B cell (primary cell): ENCODE data around the gene PBX1. TPM values are rescaled to one million over a fixed set of nuclear protein-coding genes. Genes with fewer than 3 reads are reported as not detected.

ENCODE experiments used
- ATAC-seq: fragments of 200-7000 bp; cut with Tn5 transposase; one replicate; pipeline ENCODE4 v1.10.0; 2021; ENCODE audit warnings: low read depth, mild to moderate bottlenecking, moderate number of reproducible peaks, moderate library complexity
- CTCF ChIA-PET: fragments of 350-600 bp; sonication (Branson Sonifier 250); formaldehyde crosslinking; loops from one replicate; lab custom pipeline; 2021; ENCODE audit warnings: antibody characterized with exemption, inconsistent platforms; lab: Charles Lee
- POLR2A ChIA-PET: fragments of 350-600 bp; sonication (Branson Sonifier 250); formaldehyde crosslinking; loops from one replicate; lab custom pipeline; 2021; ENCODE audit warnings: antibody characterized with exemption; lab: Charles Lee
- DNase-seq: peaks from one replicate; pipeline ENCODE4 v3.0.0; 2013
- H2AFZ ChIP-seq: 2 replicates; pipeline ENCODE4 v1.6.1; 2012; ENCODE audit warnings: mild to moderate bottlenecking, low read depth, low read length; ENCODE audit not compliant: insufficient read depth, poor library complexity, severe bottlenecking
- H3K27ac ChIP-seq, 2 donors: 1 replicate in 1 of 2; 2 replicates in 1 of 2; pipeline ENCODE4 v1.5.1; 2012 to 2013; ENCODE audit warnings: low read length in 2 of 2, mild to moderate bottlenecking in 2 of 2, moderate library complexity in 1 of 2
- H3K27me3 ChIP-seq, 4 experiments: fragments of 200-600 bp in 1 of 4; sonication (generic) in 1 of 4; replicated peaks in 1 of 4; 1 replicate in 2 of 4; 2 replicates in 2 of 4; pipeline versions ENCODE4 v1.6.1 to v1.7.0; 2013 to 2016; ENCODE audit warnings: low read length in 3 of 4, mild to moderate bottlenecking in 2 of 4, mixed read lengths in 1 of 4, moderate library complexity in 1 of 4; ENCODE audit not compliant: insufficient read depth in 4 of 4, control insufficient read depth in 3 of 4; ENCODE audit errors: control extremely low read depth in 1 of 4
- H3K36me3 ChIP-seq, 2 experiments: replicated peaks in 1 of 2; 1 replicate in 1 of 2; 2 replicates in 1 of 2; pipeline versions ENCODE4 v1.6.1 to v1.7.1; 2013; ENCODE audit warnings: low read length in 1 of 2; ENCODE audit not compliant: insufficient read depth in 2 of 2, control insufficient read depth in 1 of 2; ENCODE audit errors: control extremely low read depth in 1 of 2, extremely low read depth in 1 of 2
- H3K4me1 ChIP-seq, 2 donors: fragments of 200-600 bp in 1 of 2; sonication (generic) in 1 of 2; 1 replicate in 1 of 2; 2 replicates in 1 of 2; pipeline versions ENCODE4 v1.5.1 to v1.6.1; 2013 to 2017; ENCODE audit warnings: low read length in 2 of 2; ENCODE audit not compliant: control insufficient read depth in 2 of 2, insufficient read depth in 2 of 2
- H3K4me2 ChIP-seq: replicated peaks from 2 replicates; pipeline ENCODE3; 2012; ENCODE audit warnings: mild to moderate bottlenecking, low read depth, low read length; ENCODE audit not compliant: poor library complexity, severe bottlenecking
- H3K4me3 ChIP-seq, 5 experiments: fragments of 200-600 bp in 1 of 5; sonication (generic) in 1 of 5; 1 replicate in 3 of 5; 2 replicates in 2 of 5; pipeline versions ENCODE4 v1.5.1 to v1.7.0; 2011 to 2016; ENCODE audit warnings: low read length in 4 of 5, mild to moderate bottlenecking in 4 of 5, low read depth in 2 of 5, control low read depth in 1 of 5, moderate library complexity in 1 of 5; ENCODE audit not compliant: insufficient read depth in 1 of 5; ENCODE audit errors: control extremely low read depth in 1 of 5, extremely low read depth in 1 of 5
- H3K79me2 ChIP-seq: fragments of 200-600 bp; sonication (generic); one replicate; pipeline ENCODE4 v1.6.0; 2016; ENCODE audit warnings: low read length; ENCODE audit not compliant: control insufficient read depth, insufficient read depth
- H3K9ac ChIP-seq: fragments of 200-600 bp; sonication (generic); 2 replicates; pipeline ENCODE4 v1.6.1; 2017; ENCODE audit warnings: mild to moderate bottlenecking, low read length, moderate library complexity
- H3K9me3 ChIP-seq, 3 donors: one replicate each; pipeline versions ENCODE4 v1.6.1 to v1.7.1; 2013; ENCODE audit warnings: low read length in 2 of 3; ENCODE audit not compliant: control insufficient read depth in 2 of 3, insufficient read depth in 1 of 3; ENCODE audit errors: control extremely low read depth in 1 of 3
- H4K20me1 ChIP-seq: 2 replicates; pipeline ENCODE4 v1.6.0; 2012; ENCODE audit warnings: mild to moderate bottlenecking, low read length; ENCODE audit not compliant: insufficient read depth, control insufficient read depth, poor library complexity, severe bottlenecking
- H3K27ac Mint-ChIP-seq: one replicate; pipeline ENCODE4 v1.8.0; 2021; ENCODE audit warnings: mixed read lengths
- H3K27me3 Mint-ChIP-seq: one replicate; pipeline ENCODE4 v1.8.0; 2021; ENCODE audit warnings: mixed read lengths
- H3K4me1 Mint-ChIP-seq: one replicate; pipeline ENCODE4 v1.8.0; 2021; ENCODE audit warnings: mixed read lengths
- H3K4me3 Mint-ChIP-seq: one replicate; pipeline ENCODE4 v1.8.0; 2021; ENCODE audit warnings: mixed read lengths
- H3K9me3 Mint-ChIP-seq: one replicate; pipeline ENCODE4 v1.8.0; 2022; ENCODE audit warnings: mixed read lengths; ENCODE audit not compliant: insufficient read depth
- EZH2 ChIP-seq: IDR thresholded peaks from 2 replicates; pipeline ENCODE4 v1.6.1; 2012; ENCODE audit warnings: borderline replicate concordance, low read depth, mild to moderate bottlenecking, moderate library complexity, low read length; ENCODE audit not compliant: insufficient read depth, poor library complexity, severe bottlenecking
- WGBS: methylation state at CpG from one replicate; pipeline ENCODE4 v1.1.5; 2013; ENCODE audit warnings: missing lambda C conversion rate; ENCODE audit not compliant: insufficient coverage; 5-methylcytosine and 5-hydroxymethylcytosine counted together
- intact Hi-C: fragments of 100-400 bp; cut with micrococcal nuclease; formaldehyde crosslinking; loops from one replicate; pipeline ENCODE4 v1.10.0; 2022
- polyA plus RNA-seq: library from polyadenylated mRNA; depleted of rRNA; stranded (reverse); fragments of >200 nt; gene quantifications from 2 replicates; pipeline ENCODE4 v1.2.3, GENCODE V29; 2012
- total RNA-seq, 2 donors: library from RNA; stranded (reverse); fragments of 120-200 nt in 1 of 2; gene quantifications; 1 replicate in 1 of 2; 2 replicates in 1 of 2; pipeline versions ENCODE4 v1.2.3 to v1.2.4, GENCODE V29; 2013 to 2022
- TF ChIP-seq, protein P1 (sequence below): fragments of 200-600 bp; IDR thresholded peaks from one replicate; pipeline ENCODE4 v1.8.0; 2022; ENCODE audit warnings: antibody characterized with exemption, mild to moderate bottlenecking

The PBX1 gene
- total and polyA plus RNA-seq, 2 donors (not counting 1 experiment from before 2014, with no cell fraction given): 0.32 TPM; not detected in 1

DNA sequence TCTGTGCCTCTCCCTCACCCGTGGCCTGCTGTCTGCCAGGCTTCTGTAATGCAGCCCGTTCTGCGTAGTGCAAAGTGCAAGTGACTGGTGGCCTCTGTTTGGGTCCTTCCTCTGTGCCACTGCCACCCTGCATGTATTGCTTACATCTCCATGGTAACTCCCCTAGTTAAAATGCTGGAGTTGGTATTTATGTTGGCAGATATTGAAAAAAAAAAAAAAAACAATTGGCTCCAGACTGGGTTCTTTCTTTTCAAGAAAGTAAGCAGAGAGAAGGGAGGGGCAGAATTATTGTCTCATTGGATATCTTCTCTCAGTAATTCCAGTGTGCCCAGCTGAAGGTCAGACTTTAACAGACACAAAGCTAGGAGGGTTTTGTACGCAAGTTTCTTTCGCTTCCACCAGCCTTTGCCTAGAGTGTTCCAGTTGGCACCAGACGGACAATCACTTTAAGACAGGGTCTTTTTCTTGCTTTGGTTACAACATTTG lies 242.3 kb downstream of the PBX1 start:
- H3K4me3 ChIP-seq: no peak overlapping the region
- no peak overlapping the region for H2AFZ ChIP-seq
- CTCF ChIA-PET: interaction anchor here (2.3 kb wide), 1 partner anchor 14 kb away, joined by 9 read pairs; no protein-coding TSS in a partner anchor
- ATAC-seq: no peak
- H3K27ac Mint-ChIP-seq: no peak overlapping the region
- H3K4me1 Mint-ChIP-seq: no peaks in the 10 kb centered on the region
- no peaks in the 10 kb centered on the region for H4K20me1 ChIP-seq
- POLR2A ChIA-PET: no interaction called here
- H3K4me2 ChIP-seq: no peak overlapping the region
- H3K79me2 ChIP-seq: no peaks in the 10 kb centered on the region
- no peak for DNase-seq
- no peak overlapping the region for H3K4me3 Mint-ChIP-seq
- no peak overlapping the region for H3K27ac ChIP-seq
- H3K9me3 ChIP-seq: no peaks in the 10 kb centered on the region
- no peaks in the 10 kb centered on the region for H3K9me3 Mint-ChIP-seq
- H3K4me1 ChIP-seq: no peaks in the 10 kb centered on the region
- H3K27me3 ChIP-seq: peaks cover 0 to 5% (median 2%) of the 10 kb centered on the region in 4 experiments
- intact Hi-C loops: no loop called here
- no peak overlapping the region for H3K9ac ChIP-seq
- H3K36me3 ChIP-seq: no peaks in the 10 kb centered on the region
- WGBS: 90% methylated on average over 4 of the region's 6 CpGs
- TF ChIP-seq, protein P1, sequence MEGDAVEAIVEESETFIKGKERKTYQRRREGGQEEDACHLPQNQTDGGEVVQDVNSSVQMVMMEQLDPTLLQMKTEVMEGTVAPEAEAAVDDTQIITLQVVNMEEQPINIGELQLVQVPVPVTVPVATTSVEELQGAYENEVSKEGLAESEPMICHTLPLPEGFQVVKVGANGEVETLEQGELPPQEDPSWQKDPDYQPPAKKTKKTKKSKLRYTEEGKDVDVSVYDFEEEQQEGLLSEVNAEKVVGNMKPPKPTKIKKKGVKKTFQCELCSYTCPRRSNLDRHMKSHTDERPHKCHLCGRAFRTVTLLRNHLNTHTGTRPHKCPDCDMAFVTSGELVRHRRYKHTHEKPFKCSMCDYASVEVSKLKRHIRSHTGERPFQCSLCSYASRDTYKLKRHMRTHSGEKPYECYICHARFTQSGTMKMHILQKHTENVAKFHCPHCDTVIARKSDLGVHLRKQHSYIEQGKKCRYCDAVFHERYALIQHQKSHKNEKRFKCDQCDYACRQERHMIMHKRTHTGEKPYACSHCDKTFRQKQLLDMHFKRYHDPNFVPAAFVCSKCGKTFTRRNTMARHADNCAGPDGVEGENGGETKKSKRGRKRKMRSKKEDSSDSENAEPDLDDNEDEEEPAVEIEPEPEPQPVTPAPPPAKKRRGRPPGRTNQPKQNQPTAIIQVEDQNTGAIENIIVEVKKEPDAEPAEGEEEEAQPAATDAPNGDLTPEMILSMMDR: no peak
- no peak for TF ChIP-seq EZH2
- H3K27me3 Mint-ChIP-seq: peaks cover 14% of the 10 kb centered on the region

DNA sequence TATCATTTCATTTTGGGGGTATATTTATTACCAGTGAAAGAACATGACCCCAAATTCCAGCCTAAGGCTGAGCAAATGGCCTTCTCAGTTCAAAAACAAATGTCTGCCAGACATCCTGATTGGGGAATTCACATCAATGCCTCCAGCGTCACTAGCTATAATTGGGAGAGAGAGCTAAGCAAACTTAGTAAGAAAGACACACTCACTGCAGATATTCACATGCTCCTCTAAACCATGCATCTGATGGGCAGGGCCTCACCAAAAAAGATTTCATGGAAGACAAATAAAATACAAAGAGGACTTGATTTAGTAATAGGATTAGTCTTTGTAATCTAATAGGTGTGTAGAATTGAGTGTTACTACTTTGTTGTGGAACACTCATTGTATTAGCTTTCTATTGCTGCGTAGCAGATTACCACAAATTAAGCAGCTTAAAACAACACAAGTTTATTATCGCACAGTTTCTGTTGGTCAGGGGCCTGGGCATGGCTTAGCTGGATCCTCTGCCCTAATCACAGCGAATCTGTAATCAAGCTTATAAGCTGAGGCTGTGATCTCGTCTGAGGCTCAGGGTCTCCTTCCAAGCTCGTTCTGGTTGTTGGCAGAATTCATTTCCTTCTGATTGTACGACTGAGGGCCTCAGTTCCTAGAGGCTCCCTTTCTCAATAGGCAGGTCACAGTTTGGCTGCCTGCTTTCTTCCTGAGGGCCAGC lies 243.0 kb downstream of the PBX1 start:
- no peak overlapping the region for H3K27ac ChIP-seq

More for the DNA sequence above, 243.0 kb downstream of the PBX1 start:
- ATAC-seq: no peak
- no peak for DNase-seq
- Mint-ChIP-seq H3K27me3 (peaks cover 16% of the 10 kb centered on the region), H3K4me1 (no peaks in the 10 kb centered on the region), H3K9me3 (no peaks in the 10 kb centered on the region), H3K4me3 (no peak overlapping the region), H3K27ac (no peak overlapping the region)
- TF ChIP-seq, protein P1: no peak
- no peak for TF ChIP-seq EZH2
- CTCF ChIA-PET: interaction anchor here (2.3 kb wide), 1 partner anchor 14 kb away, joined by 9 read pairs; no protein-coding TSS in a partner anchor
- Histone ChIP-seq H3K9me3 (no peaks in the 10 kb centered on the region), H3K4me1 (no peaks in the 10 kb centered on the region), H3K36me3 (no peaks in the 10 kb centered on the region), H3K9ac (no peak overlapping the region), H3K27me3 (peaks cover 0 to 5% (median 2%) of the 10 kb centered on the region in 4 experiments), H4K20me1 (no peaks in the 10 kb centered on the region), H3K79me2 (no peaks in the 10 kb centered on the region), H3K4me2 (no peak overlapping the region), H3K4me3 (no peak overlapping the region), H2AFZ (no peak overlapping the region)
- POLR2A ChIA-PET: no interaction called here
- 100% methylated on average over 4 of the region's 7 CpGs for WGBS
- intact Hi-C loops: no loop called here
